Measurements from ENCODE around the gene SUCLA2.
"Not testable (repeated sequence)": the region's sequence is repeated elsewhere in the genome, so short reads cannot be mapped to it uniquely, and the experiment has no call there.

SUCLA2 gene

DNA sequence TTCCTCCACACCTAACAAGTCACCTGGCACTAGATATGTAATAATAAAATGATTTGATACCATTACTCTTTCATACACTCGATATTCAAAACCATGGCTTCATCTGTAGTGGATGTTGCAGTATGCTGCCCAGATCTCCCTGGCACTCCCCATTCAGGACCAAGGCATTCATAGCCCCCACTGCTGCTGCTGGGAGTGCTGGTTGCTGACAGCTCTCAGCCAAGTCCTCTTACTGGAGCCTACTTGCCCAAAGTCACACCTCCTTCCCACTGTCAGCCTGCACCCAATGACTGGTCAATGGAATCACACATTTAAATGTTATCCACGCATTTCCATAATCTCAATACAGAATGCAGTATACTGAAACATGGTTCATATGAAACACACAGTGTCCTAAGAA lies 3.7 kb downstream of the SUCLA2 start:
- DNase-seq (ENCODE audit: low read depth in 3 of 3, low spot score in 1 of 3), result no peak

DNA sequence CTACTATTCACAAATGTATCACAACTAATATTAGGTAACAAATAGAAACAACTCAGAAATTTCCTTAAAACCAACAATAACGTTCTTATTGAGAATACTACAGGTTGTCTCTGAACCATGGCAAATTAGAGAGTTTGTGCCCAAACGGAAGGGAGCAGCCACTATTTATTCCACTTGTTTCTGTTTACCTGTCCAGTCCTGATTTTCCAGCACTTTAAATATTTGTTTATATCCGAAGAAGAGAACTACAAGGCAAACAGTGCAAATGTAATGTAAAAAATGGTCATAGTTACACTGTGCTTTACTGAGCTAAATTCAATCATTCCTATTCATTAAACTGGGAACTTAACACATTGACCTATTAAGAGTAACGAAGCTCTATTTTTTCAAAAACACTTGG lies 9.2 kb downstream of the SUCLA2 start:
- DNase-seq (ENCODE audit: low read depth in 3 of 3, low spot score in 1 of 3), result no peak

DNA sequence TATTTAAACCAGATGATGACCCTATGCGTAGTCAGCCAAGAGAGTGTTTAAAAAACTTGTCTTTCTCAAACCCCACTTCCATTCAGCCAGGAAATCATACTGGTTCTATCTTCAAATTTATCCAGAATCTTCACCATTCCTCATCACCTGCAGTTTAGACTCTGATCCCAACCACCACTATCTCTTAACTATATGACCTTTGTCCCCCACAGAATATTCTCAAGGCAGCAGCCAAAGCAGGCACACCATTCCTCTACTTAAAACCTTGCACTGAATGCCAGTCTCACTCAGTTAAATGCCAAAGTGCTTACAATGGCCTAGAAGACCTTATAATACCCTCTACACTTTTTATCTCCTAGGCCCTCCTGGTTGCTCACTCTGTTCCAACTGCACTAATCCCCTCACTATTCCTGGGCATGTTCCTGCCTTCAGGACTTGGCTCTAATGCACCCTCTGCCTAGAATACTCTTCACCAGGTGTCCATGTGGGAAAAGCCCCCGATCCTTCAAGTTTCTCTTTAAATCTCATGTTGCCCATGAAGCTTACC lies 10.1 kb downstream of the SUCLA2 start:
- DNase-seq (ENCODE audit: low read depth in 3 of 3, low spot score in 1 of 3), result no peak

DNA sequence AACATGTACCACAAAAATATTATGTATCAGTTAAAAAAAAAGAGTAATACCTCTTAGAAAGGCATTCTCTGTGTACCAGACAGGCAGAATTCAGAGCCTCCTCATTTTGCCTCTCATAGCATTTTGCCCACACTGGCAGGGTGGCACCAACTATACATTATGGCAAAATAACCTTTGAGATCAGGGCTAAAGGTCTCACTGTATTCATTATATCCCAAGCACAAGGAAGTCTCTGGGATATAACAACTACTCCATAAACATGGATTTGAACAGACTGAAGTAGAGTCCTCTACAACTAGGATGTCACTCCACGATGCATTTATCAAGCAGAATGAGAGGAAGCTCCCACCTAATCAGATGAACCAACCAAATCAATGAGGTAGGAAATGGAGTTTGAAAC lies 10.6 kb downstream of the SUCLA2 start:
- DNase-seq (ENCODE audit: low read depth in 3 of 3, low spot score in 1 of 3), result no peak

DNA sequence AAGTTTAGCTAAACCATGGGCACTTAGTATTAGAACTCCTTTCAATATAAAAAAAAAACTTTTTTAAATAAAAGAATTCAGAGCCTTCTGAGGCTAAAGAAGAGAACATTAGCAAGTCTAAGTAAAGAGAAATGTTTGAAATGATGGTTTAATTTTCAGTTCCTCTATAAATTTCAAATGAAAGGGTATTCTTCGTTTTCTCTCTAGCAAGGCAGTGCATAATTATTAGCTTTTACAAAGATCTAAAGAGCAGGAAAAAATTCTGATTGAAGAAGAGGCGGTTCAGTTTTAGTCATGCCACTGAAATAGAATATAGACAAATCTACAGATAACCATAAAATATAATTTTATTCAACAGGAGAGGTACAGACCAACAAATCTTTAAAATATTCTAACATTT lies 18.0 kb downstream of the SUCLA2 start:
- DNase-seq (ENCODE audit: low read depth in 3 of 3, low spot score in 1 of 3), result no peak

DNA sequence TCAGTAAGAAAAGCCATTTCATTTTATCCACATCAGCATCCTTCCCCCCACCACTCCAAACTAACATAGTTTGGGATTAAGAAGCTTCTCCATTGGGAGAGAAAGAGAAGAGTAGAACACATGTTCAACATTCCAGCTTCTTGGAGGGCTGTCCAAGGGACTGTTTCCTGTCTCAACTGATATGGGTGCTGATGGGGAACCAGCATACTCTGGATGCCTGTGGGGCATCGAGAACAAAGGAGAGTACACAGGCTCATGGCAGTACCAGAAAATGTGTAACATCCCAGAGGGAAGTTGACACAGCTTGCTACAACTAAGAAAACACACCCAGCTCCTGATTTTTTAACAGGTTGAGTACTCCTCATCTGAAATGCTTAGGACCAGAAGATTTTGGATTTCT lies 24.7 kb downstream of the SUCLA2 start:
- DNase-seq (ENCODE audit: low read depth in 3 of 3, low spot score in 1 of 3), result no peak

- DNase-seq (ENCODE audit: low read depth in 3 of 3, low spot score in 1 of 3), result no peak
Observed at GRCh38 chr13:47964863-47965262, 36.2 kb downstream of the SUCLA2 start.

DNA sequence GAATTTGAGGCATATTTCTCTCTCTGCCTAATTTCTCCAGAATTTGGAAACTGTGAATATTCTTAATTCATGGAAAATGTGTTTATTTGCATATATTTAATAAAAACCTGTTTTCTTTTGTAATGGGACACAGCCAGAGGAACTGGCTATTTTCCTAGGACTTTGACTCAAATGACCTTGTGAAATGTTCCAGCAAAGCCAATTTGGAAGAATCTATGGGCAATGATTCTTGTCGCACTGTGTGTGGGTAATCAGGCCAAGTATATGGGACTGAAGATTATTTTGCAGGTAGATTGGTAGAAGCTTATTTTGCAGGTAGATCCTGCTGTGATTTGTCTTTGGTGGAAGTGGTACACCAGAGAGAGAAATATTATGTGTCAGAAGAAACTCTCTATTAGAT lies 38.8 kb downstream of the SUCLA2 start:
- DNase-seq (ENCODE audit: low read depth in 3 of 3, low spot score in 1 of 3), result no peak

DNA sequence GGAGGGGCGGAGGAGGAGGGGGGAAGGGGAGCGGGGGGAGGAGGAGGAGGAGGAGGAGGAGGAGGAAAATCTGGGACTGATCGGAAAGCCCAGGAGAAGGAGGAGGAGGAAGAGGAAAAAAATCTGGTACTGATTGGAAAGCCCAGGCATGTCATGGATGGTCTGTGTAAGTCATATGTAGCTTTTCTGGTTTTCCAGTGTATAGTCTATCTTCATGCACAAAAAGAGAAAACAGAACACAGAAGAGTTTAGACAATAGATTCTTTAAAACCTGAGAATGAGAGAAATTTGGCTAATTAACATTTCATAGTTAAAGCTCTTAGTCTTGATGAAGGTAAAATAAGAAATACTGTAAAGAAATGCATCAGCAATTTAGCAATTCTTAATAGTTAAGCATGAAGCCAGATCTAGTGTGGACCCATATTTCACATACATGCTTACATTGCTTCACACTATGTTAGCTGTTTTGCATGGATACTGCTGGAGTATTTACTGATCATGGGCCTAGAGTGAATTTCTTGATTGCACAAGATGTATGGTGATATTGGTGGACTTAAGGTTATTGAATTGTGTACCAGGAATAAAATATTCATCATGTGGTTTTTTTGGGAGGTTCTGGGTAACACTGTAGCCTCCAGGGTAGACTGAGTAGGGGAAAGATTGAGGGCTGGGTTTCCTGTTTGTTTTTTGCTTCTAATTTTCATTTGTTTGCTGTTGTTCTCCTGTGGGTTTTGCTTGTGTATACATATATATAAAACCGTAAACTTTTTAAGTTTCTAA lies 41.4 kb downstream of the SUCLA2 start:
- DNase-seq (ENCODE audit: low read depth in 3 of 3, low spot score in 1 of 3), result no peak

DNA sequence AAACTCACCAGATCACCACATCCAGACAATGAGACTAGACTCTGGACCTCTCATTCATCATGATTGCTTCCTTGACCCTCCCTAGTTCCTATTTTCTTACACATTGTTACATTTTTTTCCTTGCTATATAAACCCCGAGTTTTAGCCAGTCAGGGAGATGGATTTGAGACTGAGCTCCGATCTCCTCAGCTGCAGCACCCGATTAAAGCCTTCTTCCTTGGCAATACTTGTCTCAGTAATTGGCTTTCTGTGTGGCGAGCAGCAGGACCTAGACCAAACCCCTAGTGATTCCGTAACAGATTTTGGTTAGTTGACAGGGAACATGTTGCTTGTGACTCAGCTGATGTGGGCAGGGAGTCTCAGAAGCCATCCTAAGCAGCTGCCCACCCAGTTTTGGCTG lies 44.0 kb downstream of the SUCLA2 start:
- no peak for DNase-seq (ENCODE audit: low read depth in 3 of 3, low spot score in 1 of 3)

DNA sequence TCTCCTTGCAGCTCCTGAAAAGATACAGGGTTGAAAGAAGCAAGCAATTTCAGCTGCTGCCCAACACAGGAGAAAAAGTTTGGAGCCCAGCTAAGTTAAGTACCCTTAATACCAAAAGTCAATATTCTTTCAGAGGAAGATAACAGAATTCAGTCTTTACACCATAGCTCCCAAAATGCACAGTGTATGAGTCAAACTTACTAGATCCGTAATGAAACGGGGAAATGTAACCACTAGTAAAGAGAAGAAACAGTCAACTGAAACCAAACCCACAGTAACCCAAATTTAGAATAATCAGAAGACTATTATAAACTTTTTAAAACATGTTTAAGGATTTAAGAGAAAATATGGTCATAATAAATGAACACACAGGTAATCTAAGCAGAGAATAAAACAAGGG lies 45.2 kb downstream of the SUCLA2 start:
- DNase-seq (ENCODE audit: low read depth in 3 of 3, low spot score in 1 of 3), result no peak

DNA sequence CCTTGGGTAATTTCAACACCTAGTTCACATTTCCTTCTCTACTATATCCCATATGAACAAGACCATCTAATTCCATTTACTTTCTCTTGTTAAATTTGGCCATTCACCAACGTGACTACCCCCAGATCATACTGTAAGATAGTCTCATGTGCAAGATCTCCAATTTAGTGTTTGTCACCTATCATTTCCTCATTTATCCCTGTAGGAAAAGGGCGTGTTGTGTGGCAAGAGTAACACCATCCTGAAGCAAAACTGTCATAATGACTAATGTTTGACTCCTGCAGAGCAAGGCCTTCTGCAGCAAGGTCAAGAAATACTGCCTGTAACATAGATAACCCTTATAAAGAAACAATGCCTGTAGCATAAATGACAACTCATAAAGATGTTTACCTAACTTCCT lies 51.3 kb downstream of the SUCLA2 start:
- DNase-seq (ENCODE audit: low read depth in 3 of 3, low spot score in 1 of 3), result no peak

GRCh38 chr13:47945738-47946137 lies 55.3 kb downstream of the SUCLA2 start:
- no peak for DNase-seq (ENCODE audit: low read depth in 3 of 3, low spot score in 1 of 3)

DNA sequence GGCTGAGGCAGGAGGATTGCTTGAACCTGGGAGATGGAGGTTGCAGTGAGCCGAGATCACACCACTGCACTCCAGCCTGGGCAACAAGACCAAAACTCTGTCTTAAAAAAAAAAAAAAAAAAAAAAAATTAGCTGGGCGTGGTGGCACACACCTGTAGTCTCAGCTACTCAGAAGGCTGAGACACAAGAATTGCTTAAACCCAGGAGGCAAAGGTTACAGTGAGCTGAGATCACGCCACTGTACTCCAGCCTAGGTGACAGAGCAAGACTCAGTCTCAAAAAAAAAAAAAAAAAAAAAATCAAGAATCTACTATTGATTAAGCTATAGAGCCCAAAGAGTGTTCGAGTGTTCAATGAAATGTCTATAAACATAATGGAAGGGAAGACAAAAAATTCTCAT lies 55.9 kb downstream of the SUCLA2 start:
- DNase-seq (ENCODE audit: low read depth in 3 of 3, low spot score in 1 of 3), result not testable (repeated sequence)

DNA sequence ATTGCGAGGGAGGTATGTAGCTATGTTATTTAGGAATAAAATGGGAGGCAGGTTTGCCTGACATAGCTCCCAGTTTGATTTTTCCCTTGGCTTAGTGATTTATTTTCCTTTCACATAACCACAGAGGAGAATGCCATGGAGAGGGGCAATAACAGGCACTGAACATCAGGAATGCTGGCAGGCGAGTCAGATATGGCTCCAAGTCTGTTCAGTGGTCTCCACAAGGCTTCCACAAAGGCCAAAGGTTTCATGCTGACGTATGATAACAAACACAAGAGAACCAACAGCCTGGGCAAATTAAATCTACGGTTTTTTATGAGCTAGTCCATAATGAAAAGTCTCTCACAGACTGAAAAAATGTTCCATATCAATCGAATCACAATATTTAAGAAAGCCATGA lies 66.7 kb downstream of the SUCLA2 start:
- no peak for DNase-seq (ENCODE audit: low read depth in 3 of 3, low spot score in 1 of 3)

- DNase-seq (ENCODE audit: low read depth in 3 of 3, low spot score in 1 of 3), result no peak
Observed at GRCh38 chr13:47932950-47933923, 67.8 kb downstream of the SUCLA2 start.

GRCh38 chr13:47930649-47931165 lies 70.4 kb downstream of the SUCLA2 start:
- no peak for DNase-seq (ENCODE audit: low read depth in 3 of 3, low spot score in 1 of 3)

DNA sequence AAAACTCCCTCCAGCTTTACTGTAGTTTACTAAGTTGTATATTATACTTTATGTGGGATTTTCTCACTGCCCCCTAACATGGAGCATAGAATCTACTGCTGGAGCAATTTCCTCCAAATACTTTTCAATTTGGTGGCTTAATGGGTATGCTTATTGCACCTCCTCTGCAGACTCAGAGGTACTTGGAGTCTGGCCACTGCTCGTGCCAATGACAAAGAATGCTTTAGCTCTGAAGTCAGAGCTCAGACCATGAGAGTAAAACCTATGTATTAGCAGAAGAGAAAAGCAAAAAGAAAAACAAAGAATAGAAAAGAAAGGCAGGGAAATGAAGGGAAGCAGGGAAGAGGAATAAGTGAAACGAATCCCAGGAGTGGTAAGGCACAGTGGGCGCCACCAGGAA lies 71.9 kb downstream of the SUCLA2 start:
- DNase-seq (ENCODE audit: low read depth in 3 of 3, low spot score in 1 of 3), result no peak

DNA sequence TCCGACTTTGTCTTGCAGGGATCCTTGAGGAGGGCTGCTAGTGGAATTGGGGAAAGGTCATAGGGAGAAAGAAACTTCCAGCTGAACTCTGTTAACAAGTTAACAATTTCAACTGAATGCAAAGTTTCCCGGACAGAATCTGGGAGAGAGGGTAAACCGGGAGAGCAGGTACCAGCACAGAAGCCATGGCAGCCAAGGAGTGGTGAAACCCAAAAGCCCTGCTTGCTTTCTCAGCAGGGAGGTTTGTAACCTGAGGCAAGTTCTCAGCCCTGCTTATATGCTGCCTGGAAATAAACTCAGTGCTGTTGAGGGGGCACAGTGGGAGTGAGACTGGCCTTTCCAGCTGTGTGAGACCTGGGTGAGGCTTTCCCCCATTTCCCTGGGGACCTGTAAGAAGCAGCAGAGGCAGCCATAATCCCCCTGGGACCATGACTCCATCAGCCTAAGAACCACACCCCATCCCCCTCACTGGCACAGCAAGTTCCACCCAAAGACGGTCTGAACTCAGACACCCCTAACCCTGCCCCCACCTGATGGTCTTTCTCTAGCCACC lies 84.0 kb downstream of the SUCLA2 start:
- DNase-seq (ENCODE audit: low read depth in 3 of 3, low spot score in 1 of 3), result no peak

GRCh38 chr13:47908197-47908902 lies 92.7 kb downstream of the SUCLA2 start:
- DNase-seq (ENCODE audit: low read depth in 3 of 3, low spot score in 1 of 3), result no peak

DNA sequence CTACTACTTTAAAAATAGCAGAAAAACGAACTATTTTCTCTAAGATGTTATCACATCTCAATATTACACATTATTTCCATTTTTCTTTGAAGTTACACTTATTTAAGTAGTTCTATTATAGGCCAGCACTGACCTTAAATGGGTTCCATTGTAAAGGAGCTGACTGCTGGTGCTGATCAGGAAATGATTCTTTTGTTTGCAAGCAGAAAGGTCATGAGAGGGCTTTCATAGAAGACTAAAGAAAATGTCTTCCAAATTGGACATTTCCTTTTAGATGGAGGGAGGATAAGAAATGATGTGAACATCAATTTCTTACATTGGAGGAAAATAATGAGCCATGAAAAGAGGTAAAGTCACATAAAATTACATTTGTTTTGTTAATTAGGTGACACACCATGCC lies 96.2 kb downstream of the SUCLA2 start:
- no peak for DNase-seq (ENCODE audit: low read depth in 3 of 3, low spot score in 1 of 3)
